Astrocyte (in vitro differentiated cells and primary cell): Measurements from ENCODE around the gene DOCK3. TPM values are rescaled to one million over a fixed set of nuclear protein-coding genes. Genes with fewer than 3 reads are reported as not detected.

Source experiments
- DNase-seq: peaks from one replicate; pipeline ENCODE4 v3.0.0-alpha.2; 2010; ENCODE audit warnings: low read depth
- FAIRE-seq: peaks from 2 replicates; lab custom pipeline; 2011; peaks lifted over from hg19 to GRCh38; lab: Jason Lieb, UNC
- H2AFZ ChIP-seq: 2 replicates; pipeline ENCODE4 v1.6.0; 2012; ENCODE audit warnings: low read depth, low read length, inconsistent platforms
- H3K27ac ChIP-seq: 2 replicates; pipeline ENCODE4 v1.5.1; 2011; ENCODE audit warnings: low read depth, low read length, inconsistent platforms
- H3K27me3 ChIP-seq: 2 replicates; pipeline ENCODE4 v1.6.0; 2011; ENCODE audit warnings: low read length, inconsistent platforms; ENCODE audit not compliant: insufficient read depth
- H3K36me3 ChIP-seq: 2 replicates; pipeline ENCODE4 v1.5.1; 2011; ENCODE audit warnings: low read length, inconsistent platforms; ENCODE audit not compliant: insufficient read depth
- H3K4me1 ChIP-seq: 2 replicates; pipeline ENCODE4 v1.5.1; 2011; ENCODE audit warnings: low read length, inconsistent platforms; ENCODE audit not compliant: insufficient read depth
- H3K4me2 ChIP-seq: 2 replicates; pipeline ENCODE4 v1.6.0; 2012; ENCODE audit warnings: low read length, inconsistent platforms
- H3K4me3 ChIP-seq: 2 replicates; pipeline ENCODE4 v1.5.1; 2011; ENCODE audit warnings: low read depth, mild to moderate bottlenecking, low read length, inconsistent platforms; ENCODE audit not compliant: insufficient read depth
- H3K79me2 ChIP-seq: 2 replicates; pipeline ENCODE4 v1.6.0; 2012; ENCODE audit warnings: mild to moderate bottlenecking, low read length, inconsistent platforms; ENCODE audit not compliant: insufficient read depth
- H3K9ac ChIP-seq: 2 replicates; pipeline ENCODE4 v1.6.0; 2012; ENCODE audit warnings: mild to moderate bottlenecking, low read length, inconsistent platforms
- H3K9me3 ChIP-seq: 2 replicates; pipeline ENCODE4 v1.5.1; 2012; ENCODE audit warnings: low read depth, mild to moderate bottlenecking, low read length, inconsistent platforms; ENCODE audit not compliant: insufficient read depth
- H4K20me1 ChIP-seq: 2 replicates; pipeline ENCODE4 v1.6.0; 2012; ENCODE audit warnings: low read length, inconsistent platforms; ENCODE audit not compliant: insufficient read depth
- H3K27ac Mint-ChIP-seq: one replicate; pipeline ENCODE4 v1.8.0; 2021; ENCODE audit warnings: mild to moderate bottlenecking, mixed read lengths; ENCODE audit not compliant: unreplicated experiment
- H3K27me3 Mint-ChIP-seq: one replicate; pipeline ENCODE4 v1.8.0; 2021; ENCODE audit warnings: low read depth, mixed read lengths; ENCODE audit not compliant: unreplicated experiment
- H3K36me3 Mint-ChIP-seq: one replicate; pipeline ENCODE4 v1.8.0; 2021; ENCODE audit warnings: low read depth, mixed read lengths; ENCODE audit not compliant: unreplicated experiment
- H3K4me1 Mint-ChIP-seq: one replicate; pipeline ENCODE4 v1.8.0; 2021; ENCODE audit warnings: low read depth, mixed read lengths; ENCODE audit not compliant: unreplicated experiment
- H3K4me3 Mint-ChIP-seq: one replicate; pipeline ENCODE4 v1.8.0; 2021; ENCODE audit warnings: mild to moderate bottlenecking, moderate library complexity, mixed read lengths; ENCODE audit not compliant: unreplicated experiment
- H3K9me3 Mint-ChIP-seq: one replicate; pipeline ENCODE4 v1.8.0; 2021; ENCODE audit warnings: mild to moderate bottlenecking, mixed read lengths; ENCODE audit not compliant: unreplicated experiment
- CTCF ChIP-seq: IDR thresholded peaks from 2 replicates; pipeline ENCODE4 v1.5.1; 2011; ENCODE audit warnings: low read depth, mild to moderate bottlenecking, inconsistent platforms, low read length, moderate library complexity; ENCODE audit not compliant: insufficient read depth
- EZH2 ChIP-seq: IDR thresholded peaks from 2 replicates; pipeline ENCODE4 v1.6.1; 2012; ENCODE audit warnings: mild to moderate bottlenecking, low read length, inconsistent platforms; ENCODE audit not compliant: insufficient read depth
- total RNA-seq: library from RNA; stranded (reverse); gene quantifications from 2 replicates; pipeline ENCODE4 v1.2.1, GENCODE V29; 2021

DOCK3 gene
- total RNA-seq, 1 donor from 2014 or later: 3.3 TPM

- Histone ChIP-seq H3K9ac (no peak overlapping the region), H2AFZ (no peak overlapping the region), H3K4me3 (no peak overlapping the region), H3K27me3 (no peaks in the 10 kb centered on the region), H3K36me3 (no peaks in the 10 kb centered on the region), H3K4me1 (no peaks in the 10 kb centered on the region), H3K9me3 (no peaks in the 10 kb centered on the region), H4K20me1 (no peaks in the 10 kb centered on the region), H3K79me2 (no peaks in the 10 kb centered on the region), H3K4me2 (no peak overlapping the region), H3K27ac (no peak overlapping the region)
- Mint-ChIP-seq H3K4me1 (peaks cover 5% of the 10 kb centered on the region), H3K4me3 (no peak overlapping the region), H3K27me3 (peaks cover 37% of the 10 kb centered on the region), H3K9me3 (peaks cover 3% of the 10 kb centered on the region), H3K27ac (no peak overlapping the region), H3K36me3 (no peaks in the 10 kb centered on the region)
- FAIRE-seq (no peak), DNase-seq (no peak)
- TF ChIP-seq EZH2 (no peak), CTCF (no peak)
Observed at GRCh38 chr3:50658831-50659230, 15.9 kb upstream of the DOCK3 start.

- Histone ChIP-seq H3K9ac (no peak overlapping the region), H2AFZ (no peak overlapping the region), H3K79me2 (no peaks in the 10 kb centered on the region), H3K4me3 (no peak overlapping the region), H3K9me3 (no peaks in the 10 kb centered on the region), H3K27ac (no peak overlapping the region), H3K4me1 (no peaks in the 10 kb centered on the region), H3K4me2 (no peak overlapping the region), H4K20me1 (no peaks in the 10 kb centered on the region), H3K27me3 (no peaks in the 10 kb centered on the region), H3K36me3 (no peaks in the 10 kb centered on the region)
- TF ChIP-seq EZH2: no peak
- Mint-ChIP-seq H3K9me3 (peaks cover 3% of the 10 kb centered on the region), H3K4me1 (peaks cover 11% of the 10 kb centered on the region), H3K27ac (no peak overlapping the region), H3K4me3 (no peak overlapping the region), H3K27me3 (peaks cover 32% of the 10 kb centered on the region), H3K36me3 (no peaks in the 10 kb centered on the region)
- no peak for FAIRE-seq
- DNase-seq: no peak
Observed at GRCh38 chr3:50660386-50660785, 14.3 kb upstream of the DOCK3 start.

- Histone ChIP-seq H3K4me1 (peaks cover under 1% of the 10 kb centered on the region), H3K9ac (no peak overlapping the region), H3K4me3 (no peak overlapping the region), H3K36me3 (no peaks in the 10 kb centered on the region), H3K27me3 (no peaks in the 10 kb centered on the region), H3K4me2 (no peak overlapping the region), H3K9me3 (no peaks in the 10 kb centered on the region), H2AFZ (no peak overlapping the region), H3K27ac (no peak overlapping the region), H4K20me1 (no peaks in the 10 kb centered on the region), H3K79me2 (no peaks in the 10 kb centered on the region)
- TF ChIP-seq CTCF: no peak
- no peak for TF ChIP-seq EZH2
- H3K4me1 Mint-ChIP-seq: peaks cover 16% of the 10 kb centered on the region
- no peak overlapping the region for H3K4me3 Mint-ChIP-seq
- peaks cover 31% of the 10 kb centered on the region for H3K27me3 Mint-ChIP-seq
- H3K27ac Mint-ChIP-seq: no peak overlapping the region
- no peaks in the 10 kb centered on the region for H3K36me3 Mint-ChIP-seq
- FAIRE-seq (no peak), DNase-seq (no peak)
- peaks cover 3% of the 10 kb centered on the region for H3K9me3 Mint-ChIP-seq
Observed at GRCh38 chr3:50661321-50661837, 13.3 kb upstream of the DOCK3 start.
